Neural progenitor cell (in vitro differentiated cells): ENCODE results near the gene CTXND1. TPM values are rescaled to one million over a fixed set of nuclear protein-coding genes. Genes with fewer than 3 reads are reported as not detected.

Experiments
- DNase-seq: peaks from one replicate; pipeline ENCODE4 v3.0.0-alpha.2; 2016; ENCODE audit warnings: low spot score
- H2AFZ ChIP-seq: fragments of 200-600 bp; sonication (generic); replicated peaks from 2 replicates; pipeline ENCODE4 v1.6.1; 2016; ENCODE audit warnings: antibody characterized with exemption
- H3F3A ChIP-seq: fragments of 200-600 bp; sonication (generic); 2 replicates; pipeline ENCODE4 v1.6.1; 2016; ENCODE audit warnings: antibody characterized with exemption, low read depth
- H3K27ac ChIP-seq: fragments of 200-600 bp; sonication (generic); 2 replicates; pipeline ENCODE4 v1.5.1; 2016; ENCODE audit warnings: mild to moderate bottlenecking
- H3K27me3 ChIP-seq: fragments of 200-600 bp; sonication (generic); 2 replicates; pipeline ENCODE4 v1.6.1; 2016; ENCODE audit warnings: mild to moderate bottlenecking, moderate library complexity
- H3K36me3 ChIP-seq: fragments of 200-600 bp; sonication (generic); 2 replicates; pipeline ENCODE4 v1.5.1; 2016
- H3K4me1 ChIP-seq: fragments of 200-600 bp; sonication (generic); 2 replicates; pipeline ENCODE4 v1.6.1; 2016; ENCODE audit warnings: mixed run types
- H3K4me2 ChIP-seq: fragments of 200-600 bp; sonication (generic); 2 replicates; pipeline ENCODE4 v1.6.1; 2016
- H3K4me3 ChIP-seq: fragments of 200-600 bp; sonication (generic); 2 replicates; pipeline ENCODE4 v1.5.1; 2016
- H3K79me2 ChIP-seq: fragments of 200-600 bp; sonication (generic); 2 replicates; pipeline ENCODE4 v1.6.1; 2016; ENCODE audit warnings: low read depth
- H3K9ac ChIP-seq: fragments of 200-600 bp; sonication (generic); 2 replicates; pipeline ENCODE4 v1.6.1; 2016
- H3K9me3 ChIP-seq: fragments of 200-600 bp; sonication (generic); 2 replicates; pipeline ENCODE4 v1.5.1; 2016; ENCODE audit warnings: low read depth
- H4K20me1 ChIP-seq: fragments of 200-600 bp; sonication (generic); 2 replicates; pipeline ENCODE4 v1.6.1; 2016; ENCODE audit warnings: low read depth
- H3K27ac Mint-ChIP-seq: 3 replicates; pipeline ENCODE4 v1.8.0; 2021; ENCODE audit warnings: mixed read lengths
- H3K27me3 Mint-ChIP-seq: 2 replicates; pipeline ENCODE4 v1.8.0; 2022; ENCODE audit warnings: low read depth, mild to moderate bottlenecking, inconsistent platforms, moderate library complexity, mixed read lengths; ENCODE audit not compliant: insufficient read depth
- H3K36me3 Mint-ChIP-seq: 3 replicates; pipeline ENCODE4 v1.8.0; 2021; ENCODE audit warnings: mixed read lengths
- H3K4me1 Mint-ChIP-seq: 3 replicates; pipeline ENCODE4 v1.8.0; 2021; ENCODE audit warnings: mixed read lengths
- H3K4me3 Mint-ChIP-seq: 3 replicates; pipeline ENCODE4 v1.8.0; 2021; ENCODE audit warnings: mild to moderate bottlenecking, moderate library complexity, mixed read lengths
- H3K9me3 Mint-ChIP-seq: 3 replicates; pipeline ENCODE4 v1.8.0; 2020; ENCODE audit warnings: mixed read lengths
- CTCF ChIP-seq: fragments of 200-600 bp; sonication (generic); IDR thresholded peaks from 2 replicates; pipeline ENCODE4 v1.5.1; 2017; ENCODE audit warnings: antibody characterized with exemption, mild to moderate bottlenecking
- EZH2 ChIP-seq: fragments of 200-600 bp; sonication (generic); IDR thresholded peaks from 2 replicates; pipeline ENCODE4 v1.6.1; 2017; ENCODE audit warnings: antibody characterized with exemption, mild to moderate bottlenecking, moderate library complexity
- EZH2phosphoT487 ChIP-seq: fragments of 200-600 bp; sonication (generic); IDR thresholded peaks from 2 replicates; pipeline ENCODE4 v1.6.1; 2017; ENCODE audit warnings: antibody characterized with exemption
- total RNA-seq: library from RNA; depleted of rRNA; stranded (reverse); fragments of >200 nt; gene quantifications from 2 replicates; pipeline ENCODE4 v1.2.3, GENCODE V29; 2015; ENCODE audit warnings: low replicate concordance

Gene CTXND1
- total RNA-seq, 1 donor from 2014 or later = not detected

- H3K9me3 Mint-ChIP-seq = no peaks in the 10 kb centered on the region
- no peak for TF ChIP-seq EZH2
- TF ChIP-seq EZH2phosphoT487 = no peak
- no peak for TF ChIP-seq CTCF
- H3F3A ChIP-seq = no peaks in the 10 kb centered on the region
- no peaks in the 10 kb centered on the region for H3K4me1 ChIP-seq
- no peak overlapping the region for H3K27ac Mint-ChIP-seq
- no peaks in the 10 kb centered on the region for H3K27me3 ChIP-seq
- no peak for DNase-seq
- H3K9ac ChIP-seq = no peak overlapping the region
- no peaks in the 10 kb centered on the region for H3K9me3 ChIP-seq
- H4K20me1 ChIP-seq = no peaks in the 10 kb centered on the region
- H3K4me3 Mint-ChIP-seq = no peak overlapping the region
- H3K4me1 Mint-ChIP-seq = peaks cover 6% of the 10 kb centered on the region
- H3K4me3 ChIP-seq = no peak overlapping the region
- peaks cover 4% of the 10 kb centered on the region for H3K27me3 Mint-ChIP-seq
- H3K4me2 ChIP-seq = no peak overlapping the region
- H3K36me3 ChIP-seq = no peaks in the 10 kb centered on the region
- H3K79me2 ChIP-seq = no peaks in the 10 kb centered on the region
- no peak overlapping the region for H3K27ac ChIP-seq
- H2AFZ ChIP-seq = no peak overlapping the region
- H3K36me3 Mint-ChIP-seq = peaks cover 12% of the 10 kb centered on the region
Measured at GRCh38 chr15:80168421-80168820, 83.6 kb downstream of the CTXND1 start.

GRCh38 chr15:80167936-80168335, 84.1 kb downstream of the CTXND1 start:
- H3K79me2 ChIP-seq = no peaks in the 10 kb centered on the region
- no peaks in the 10 kb centered on the region for H4K20me1 ChIP-seq
- Mint-ChIP-seq H3K4me1 (peaks cover 6% of the 10 kb centered on the region), H3K9me3 (no peaks in the 10 kb centered on the region), H3K27ac (no peak overlapping the region), H3K27me3 (peaks cover 3% of the 10 kb centered on the region), H3K36me3 (peaks cover 12% of the 10 kb centered on the region), H3K4me3 (no peak overlapping the region)
- no peaks in the 10 kb centered on the region for H3K4me1 ChIP-seq
- no peak overlapping the region for H3K9ac ChIP-seq
- H3K4me2 ChIP-seq = no peak overlapping the region
- TF ChIP-seq EZH2 = no peak
- no peak for TF ChIP-seq EZH2phosphoT487
- no peak for TF ChIP-seq CTCF
- no peak overlapping the region for H3K27ac ChIP-seq
- H3K27me3 ChIP-seq = no peaks in the 10 kb centered on the region
- no peak overlapping the region for H2AFZ ChIP-seq
- no peak overlapping the region for H3K4me3 ChIP-seq
- H3K36me3 ChIP-seq = no peaks in the 10 kb centered on the region
- H3K9me3 ChIP-seq = no peaks in the 10 kb centered on the region
- DNase-seq = no peak
- no peaks in the 10 kb centered on the region for H3F3A ChIP-seq

DNA sequence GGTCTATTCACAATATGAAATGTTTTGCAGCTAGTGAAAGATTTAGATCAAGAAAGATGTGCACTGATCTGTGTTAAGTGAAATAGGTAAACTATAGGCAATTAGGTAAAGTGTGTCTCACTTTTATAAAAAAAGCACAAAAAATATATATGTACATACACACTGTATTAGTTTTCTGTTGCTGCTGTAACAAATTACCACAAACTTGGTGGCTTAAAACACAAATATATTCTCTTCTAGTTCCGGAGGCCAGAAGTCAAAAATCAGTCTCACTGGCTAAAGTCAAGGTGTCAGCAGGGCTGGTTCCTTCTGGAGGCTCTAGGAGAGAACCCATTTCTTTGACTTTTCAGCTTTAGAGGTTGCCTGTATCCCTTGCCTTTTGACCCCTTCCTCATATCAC, 88.1 kb downstream of the CTXND1 start:
- Histone ChIP-seq H3F3A (no peaks in the 10 kb centered on the region), H3K9me3 (no peaks in the 10 kb centered on the region), H3K4me3 (no peak overlapping the region), H3K4me1 (no peaks in the 10 kb centered on the region), H2AFZ (no peak overlapping the region), H3K27ac (no peak overlapping the region), H3K4me2 (no peak overlapping the region), H3K36me3 (no peaks in the 10 kb centered on the region), H3K27me3 (no peaks in the 10 kb centered on the region), H3K79me2 (no peaks in the 10 kb centered on the region), H3K9ac (no peak overlapping the region), H4K20me1 (no peaks in the 10 kb centered on the region)
- DNase-seq = no peak
- no peaks in the 10 kb centered on the region for H3K9me3 Mint-ChIP-seq
- H3K36me3 Mint-ChIP-seq = peaks cover 9% of the 10 kb centered on the region
- TF ChIP-seq CTCF (no peak), EZH2phosphoT487 (no peak), EZH2 (no peak)
- peaks cover 2% of the 10 kb centered on the region for H3K27me3 Mint-ChIP-seq
- H3K4me3 Mint-ChIP-seq = no peak overlapping the region
- H3K4me1 Mint-ChIP-seq = no peaks in the 10 kb centered on the region
- H3K27ac Mint-ChIP-seq = no peak overlapping the region

GRCh38 chr15:80163217-80163616, 88.8 kb downstream of the CTXND1 start:
- no peak overlapping the region for H2AFZ ChIP-seq
- H3K27ac ChIP-seq = no peak overlapping the region
- H3K36me3 ChIP-seq = no peaks in the 10 kb centered on the region
- no peak for TF ChIP-seq EZH2
- TF ChIP-seq EZH2phosphoT487 = no peak
- no peak overlapping the region for H3K4me2 ChIP-seq
- H3K27me3 ChIP-seq = no peaks in the 10 kb centered on the region
- no peak overlapping the region for H3K27ac Mint-ChIP-seq
- H3K9me3 Mint-ChIP-seq = no peaks in the 10 kb centered on the region
- H3K4me3 Mint-ChIP-seq = no peak overlapping the region
- DNase-seq = no peak
- no peaks in the 10 kb centered on the region for H4K20me1 ChIP-seq
- no peaks in the 10 kb centered on the region for H3K79me2 ChIP-seq
- H3K27me3 Mint-ChIP-seq = peaks cover 5% of the 10 kb centered on the region
- no peak overlapping the region for H3K4me3 ChIP-seq
- no peaks in the 10 kb centered on the region for H3K9me3 ChIP-seq
- H3K4me1 ChIP-seq = no peaks in the 10 kb centered on the region
- no peaks in the 10 kb centered on the region for H3K4me1 Mint-ChIP-seq
- H3K9ac ChIP-seq = no peak overlapping the region
- peaks cover 9% of the 10 kb centered on the region for H3K36me3 Mint-ChIP-seq
- H3F3A ChIP-seq = no peaks in the 10 kb centered on the region
